GM20000 (cell line): Measurements from ENCODE around the gene IMP4.

Experiments used
- DNase-seq: peaks from one replicate; pipeline ENCODE4 v3.0.0; 2012; ENCODE audit warnings: low spot score
- TF ChIP-seq, protein P1 (sequence below): IDR thresholded peaks from 2 replicates; pipeline ENCODE4 v1.5.1; 2012; ENCODE audit warnings: mild to moderate bottlenecking, control low read depth; ENCODE audit errors: extremely low read depth, missing control alignments

Gene IMP4

DNA sequence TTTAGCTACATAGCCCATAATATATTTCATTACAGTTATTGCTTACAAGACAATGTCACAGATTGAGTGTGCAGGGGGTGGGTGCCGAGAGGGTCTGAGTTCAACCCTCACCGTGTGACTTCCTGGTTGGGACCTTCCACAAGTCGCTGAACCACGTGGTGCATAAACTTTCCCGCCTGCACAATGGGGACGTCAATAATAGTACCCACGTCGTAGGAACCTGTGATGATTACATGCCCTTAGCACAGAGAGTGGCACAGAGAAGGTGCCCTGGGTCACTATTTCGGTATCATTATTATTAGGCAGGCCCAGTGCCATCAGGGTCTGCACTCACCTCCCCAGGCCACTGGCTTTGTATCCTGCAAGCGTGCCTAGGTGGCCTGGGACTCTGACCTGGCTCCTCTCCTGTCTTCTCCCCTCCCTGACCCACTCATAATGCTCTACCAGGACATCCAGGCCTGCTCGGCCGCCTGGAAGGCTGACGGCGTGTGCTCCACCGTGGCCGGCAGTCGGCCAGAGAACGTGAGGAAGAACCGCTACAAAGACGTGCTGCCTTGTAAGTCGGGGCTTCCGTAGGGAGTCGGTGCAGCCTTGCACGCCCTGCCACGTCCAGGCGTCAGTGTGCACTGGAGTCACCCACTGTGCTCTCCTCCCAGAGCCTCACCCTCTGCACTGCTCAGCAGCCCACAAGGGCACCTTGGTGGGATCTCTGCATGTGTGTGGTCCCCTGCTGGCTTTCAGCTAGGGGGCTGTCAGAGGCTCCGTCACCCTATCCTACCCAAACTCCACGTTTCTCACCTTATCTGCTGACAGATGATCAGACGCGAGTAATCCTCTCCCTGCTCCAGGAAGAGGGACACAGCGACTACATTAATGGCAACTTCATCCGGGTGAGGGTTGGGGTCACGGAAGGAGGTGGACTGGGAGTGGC, 16.0 kb downstream of the IMP4 start:
- no peak for DNase-seq
- TF ChIP-seq, protein P1, sequence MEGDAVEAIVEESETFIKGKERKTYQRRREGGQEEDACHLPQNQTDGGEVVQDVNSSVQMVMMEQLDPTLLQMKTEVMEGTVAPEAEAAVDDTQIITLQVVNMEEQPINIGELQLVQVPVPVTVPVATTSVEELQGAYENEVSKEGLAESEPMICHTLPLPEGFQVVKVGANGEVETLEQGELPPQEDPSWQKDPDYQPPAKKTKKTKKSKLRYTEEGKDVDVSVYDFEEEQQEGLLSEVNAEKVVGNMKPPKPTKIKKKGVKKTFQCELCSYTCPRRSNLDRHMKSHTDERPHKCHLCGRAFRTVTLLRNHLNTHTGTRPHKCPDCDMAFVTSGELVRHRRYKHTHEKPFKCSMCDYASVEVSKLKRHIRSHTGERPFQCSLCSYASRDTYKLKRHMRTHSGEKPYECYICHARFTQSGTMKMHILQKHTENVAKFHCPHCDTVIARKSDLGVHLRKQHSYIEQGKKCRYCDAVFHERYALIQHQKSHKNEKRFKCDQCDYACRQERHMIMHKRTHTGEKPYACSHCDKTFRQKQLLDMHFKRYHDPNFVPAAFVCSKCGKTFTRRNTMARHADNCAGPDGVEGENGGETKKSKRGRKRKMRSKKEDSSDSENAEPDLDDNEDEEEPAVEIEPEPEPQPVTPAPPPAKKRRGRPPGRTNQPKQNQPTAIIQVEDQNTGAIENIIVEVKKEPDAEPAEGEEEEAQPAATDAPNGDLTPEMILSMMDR = no peak

DNA sequence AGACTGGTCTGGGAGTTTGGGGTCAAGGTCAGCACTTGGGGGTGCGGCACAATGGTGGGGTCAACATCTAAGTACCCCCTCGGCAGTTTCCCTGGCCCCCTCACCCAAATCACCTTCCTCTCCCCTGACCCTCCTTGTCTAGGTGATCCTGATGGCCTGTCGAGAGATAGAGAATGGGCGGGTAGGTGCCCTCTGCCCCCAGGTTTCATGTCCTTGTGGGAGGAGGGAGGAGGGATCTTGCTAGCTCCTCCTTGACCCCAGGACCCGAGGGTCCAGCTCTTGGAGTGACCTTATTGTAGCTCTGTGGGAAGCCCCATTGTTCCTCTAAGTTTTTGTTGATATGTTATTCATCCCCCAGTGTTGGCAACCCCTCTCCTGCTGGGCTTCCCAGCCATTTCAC, 16.8 kb downstream of the IMP4 start:
- TF ChIP-seq, protein P1 = no peak
- no peak for DNase-seq

DNA sequence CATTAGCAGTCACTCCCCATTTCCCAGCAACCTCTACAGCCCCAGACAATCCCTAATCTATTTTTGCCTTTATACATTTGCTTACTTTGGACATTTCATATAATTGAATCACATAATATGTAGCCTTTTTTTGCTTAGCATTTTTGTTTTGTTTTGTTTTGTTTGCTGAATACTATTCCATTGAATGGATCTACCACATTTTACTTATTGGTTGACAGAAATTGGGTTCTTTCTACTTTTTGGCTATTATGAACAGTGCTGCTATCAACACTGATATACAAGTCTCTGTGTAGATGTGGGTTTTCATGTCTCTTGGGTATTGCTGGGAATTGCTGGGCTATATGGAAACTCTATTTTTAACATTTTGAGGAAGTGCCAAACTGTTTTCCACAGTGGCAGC, 20.8 kb downstream of the IMP4 start:
- TF ChIP-seq, protein P1 = no peak
- no peak for DNase-seq

DNA sequence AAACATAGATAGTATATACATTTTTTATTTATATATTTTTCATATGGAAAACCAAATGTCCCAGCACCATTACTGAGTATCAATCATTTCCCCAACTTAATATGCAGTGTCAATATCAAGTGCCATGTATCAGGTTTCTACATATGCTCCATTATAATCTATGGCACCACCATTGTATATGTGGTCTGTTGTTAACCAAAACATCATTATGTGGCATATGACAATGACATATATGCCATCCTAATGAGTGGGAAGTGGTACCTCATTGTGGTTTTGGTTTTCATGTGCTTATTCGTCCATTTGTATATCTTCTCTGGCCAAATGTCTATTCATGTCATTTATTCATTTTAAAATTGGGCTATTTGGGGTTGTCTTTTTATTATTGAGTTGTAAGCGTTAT, 22.4 kb downstream of the IMP4 start:
- no peak for DNase-seq
- TF ChIP-seq, protein P1 = no peak

- no peak for DNase-seq
- TF ChIP-seq, protein P1 = no peak
These were observed 23.3 kb downstream of the IMP4 start for GRCh38 chr2:130365963-130366362.

GRCh38 chr2:130366720-130367119, 24.0 kb downstream of the IMP4 start:
- no peak for DNase-seq
- TF ChIP-seq, protein P1 = no peak

DNA sequence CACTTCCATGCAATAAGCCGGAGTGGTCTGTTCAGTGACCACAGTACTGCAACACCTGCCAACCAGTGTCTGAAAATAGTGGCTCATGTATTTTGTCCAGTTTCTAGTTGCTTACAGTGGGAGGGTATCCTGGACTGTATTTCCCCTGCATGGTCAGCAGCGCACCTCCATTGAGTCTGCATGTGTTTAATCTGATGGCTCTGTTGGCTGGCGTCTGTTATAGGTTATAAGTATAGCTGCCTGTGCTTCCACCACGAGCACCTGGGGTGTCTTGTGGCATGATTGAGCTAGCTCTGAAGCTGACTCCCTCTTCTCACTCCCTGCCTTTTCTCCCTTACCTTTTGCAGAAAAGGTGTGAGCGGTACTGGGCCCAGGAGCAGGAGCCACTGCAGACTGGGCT, 26.1 kb downstream of the IMP4 start:
- no peak for DNase-seq
- TF ChIP-seq, protein P1 = no peak
